Ureter (tissue), 1 donor: Measurements from ENCODE around the gene GRAP. TPM values are rescaled to one million over a fixed set of nuclear protein-coding genes. Genes with fewer than 3 reads are reported as not detected.

Experiments
- DNase-seq: peaks from one replicate; pipeline ENCODE4 v3.0.0-alpha.2; 2020; ENCODE audit warnings: low spot score
- total RNA-seq: library from RNA; stranded (reverse); gene quantifications from one replicate; pipeline ENCODE4 v1.2.4, GENCODE V29; 2023
- donor health status: DM: yes; HTN: yes; CAD: no.

The GRAP gene
- total RNA-seq, 1 donor from 2014 or later, result 3.6 TPM

DNA sequence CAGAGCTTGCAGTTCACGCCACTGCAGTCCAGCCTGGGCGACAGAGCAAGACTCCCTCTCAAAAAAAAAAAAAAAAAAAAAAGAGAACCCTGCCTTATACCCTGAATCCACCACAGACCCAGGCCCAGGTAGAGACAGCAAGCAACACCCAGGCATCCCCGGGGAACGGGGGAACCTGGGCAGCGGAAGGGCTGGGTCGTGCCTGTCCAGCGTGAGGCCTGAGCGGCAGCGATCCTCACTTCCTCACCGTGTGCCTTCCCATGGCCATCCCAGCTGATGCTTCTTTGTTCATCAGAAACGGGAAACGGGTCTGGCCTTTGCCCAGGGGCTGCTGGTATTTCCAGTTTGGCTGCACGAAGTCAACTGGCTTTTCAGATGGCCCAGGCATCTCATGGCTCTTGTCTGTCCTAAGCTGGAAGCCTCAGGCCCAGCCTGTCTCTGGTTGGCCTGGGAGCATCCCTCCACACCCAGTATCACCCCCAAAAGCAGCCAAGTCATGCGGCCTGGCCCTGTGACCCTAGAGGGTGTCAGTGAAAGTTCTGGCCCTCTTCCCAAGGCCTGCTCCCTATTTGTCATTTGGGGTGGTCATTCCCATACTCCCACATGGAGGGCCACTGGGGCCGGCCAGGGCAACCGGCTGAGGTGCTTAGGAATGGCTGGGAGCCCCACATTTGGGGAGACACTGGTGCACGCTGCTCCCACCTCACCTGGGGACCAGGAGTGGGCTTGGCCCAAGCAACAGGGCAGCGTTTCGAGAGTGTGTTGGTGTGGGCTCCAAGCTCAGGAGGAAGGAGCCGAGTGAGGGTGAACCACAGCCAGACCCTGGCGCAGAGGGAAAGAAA, 62.3 kb downstream of the GRAP start:
- DNase-seq, result no peak

DNA sequence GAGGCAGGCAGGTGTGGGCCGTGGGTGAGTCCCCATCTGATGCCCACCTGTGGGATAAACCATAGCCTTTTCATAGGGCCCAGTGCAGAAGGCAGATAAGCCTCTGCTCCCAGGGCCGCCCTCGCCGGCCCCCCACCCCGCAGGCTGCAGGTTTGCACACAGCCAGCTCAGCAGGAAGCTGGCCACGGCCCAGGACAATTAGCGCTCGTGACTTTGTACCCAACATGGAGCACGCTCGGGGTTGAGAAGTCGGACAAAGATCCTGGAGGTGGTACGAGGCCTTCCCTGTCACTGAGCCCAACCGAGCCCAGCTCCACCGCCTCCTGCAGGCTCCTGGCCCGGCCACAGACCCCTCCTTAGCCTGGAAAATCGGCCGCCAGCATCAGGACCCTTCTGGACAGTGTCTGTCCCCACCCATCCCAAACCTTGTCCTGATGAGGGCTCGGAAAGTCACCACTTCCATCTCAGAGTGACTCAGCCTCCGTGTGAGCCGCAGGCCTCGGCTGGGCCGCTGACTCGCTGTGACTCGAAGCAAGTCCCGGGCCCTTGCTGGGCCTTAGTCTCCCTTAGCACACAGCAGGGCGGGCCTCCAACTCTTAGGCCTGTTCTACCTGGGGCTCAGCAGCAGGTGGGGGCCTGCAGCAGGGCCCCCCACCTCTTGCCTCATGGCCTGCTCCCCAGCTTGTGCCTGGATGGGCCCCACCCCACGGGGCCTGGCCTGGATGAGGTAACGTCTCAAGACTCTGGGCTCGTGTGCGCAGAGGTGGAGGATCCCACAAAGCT, 64.9 kb downstream of the GRAP start:
- peak; percentile 67 for DNase-seq

DNA sequence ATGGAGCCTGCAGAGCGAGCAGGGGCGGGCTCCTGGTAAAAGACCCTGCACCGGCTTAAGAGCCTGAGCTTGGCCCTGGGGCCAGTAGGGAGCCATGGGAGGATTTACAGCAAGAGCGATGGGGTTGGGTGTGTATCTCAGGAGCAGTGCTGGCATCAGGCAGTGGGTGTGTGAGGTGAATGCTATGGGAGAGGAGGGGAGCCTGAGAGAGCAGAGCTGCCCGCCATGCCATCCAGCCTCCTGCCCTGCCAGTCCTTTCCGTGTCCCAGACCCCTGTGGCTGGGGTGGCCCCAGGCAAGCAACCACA, 65.5 kb downstream of the GRAP start:
- DNase-seq, result no peak

DNA sequence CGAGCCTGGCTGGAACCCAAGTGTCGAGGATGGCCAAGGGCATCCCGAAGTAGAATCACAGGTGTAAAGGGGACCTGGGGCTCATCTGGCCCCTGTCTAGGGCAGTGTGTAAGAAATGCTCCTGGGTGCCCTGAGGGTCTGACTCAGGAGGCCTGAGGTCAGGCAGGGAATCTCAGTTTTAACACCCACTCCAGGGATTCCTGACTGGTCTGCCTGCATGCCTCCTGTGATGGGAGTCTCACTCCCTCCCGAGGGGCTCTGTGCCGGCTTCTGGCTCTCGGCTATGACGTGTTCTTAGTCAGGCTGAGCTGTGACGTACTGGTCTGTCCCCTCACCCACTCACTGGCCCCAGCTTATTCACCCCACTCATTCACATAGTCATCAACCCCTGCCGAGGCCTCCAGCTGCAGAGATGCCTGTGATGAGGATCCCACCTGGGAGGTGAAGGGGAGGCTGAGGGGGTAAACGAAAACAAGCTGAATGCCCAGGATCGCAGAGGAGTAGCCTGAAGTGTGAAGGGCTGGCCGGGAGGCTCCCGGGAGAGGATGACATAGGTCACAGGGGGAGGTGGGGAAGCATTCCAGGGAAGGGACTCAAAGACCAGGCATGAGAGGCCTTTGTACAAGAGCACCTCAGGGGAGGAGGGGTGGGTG, 65.9 kb downstream of the GRAP start:
- DNase-seq, result no peak

DNA sequence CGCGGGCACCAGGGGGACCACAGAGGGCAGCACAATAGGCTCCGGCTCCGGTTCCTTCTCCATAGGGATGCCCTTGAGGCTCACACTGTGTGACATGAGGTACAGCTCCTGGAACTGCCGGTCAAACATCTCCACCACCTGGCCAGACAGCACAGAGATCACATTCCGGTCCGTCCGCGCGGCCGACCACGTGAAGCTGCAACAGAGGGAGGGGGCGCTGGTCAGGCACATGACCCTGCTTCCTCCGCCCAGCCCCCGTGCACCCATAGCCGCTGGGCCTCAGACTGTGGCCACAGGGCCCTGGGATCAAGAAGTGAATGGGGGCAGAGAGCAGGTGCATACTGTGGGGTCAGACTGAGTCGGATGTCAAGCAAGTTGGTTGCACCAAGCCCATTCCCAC, 68.1 kb downstream of the GRAP start:
- DNase-seq, result no peak

DNA sequence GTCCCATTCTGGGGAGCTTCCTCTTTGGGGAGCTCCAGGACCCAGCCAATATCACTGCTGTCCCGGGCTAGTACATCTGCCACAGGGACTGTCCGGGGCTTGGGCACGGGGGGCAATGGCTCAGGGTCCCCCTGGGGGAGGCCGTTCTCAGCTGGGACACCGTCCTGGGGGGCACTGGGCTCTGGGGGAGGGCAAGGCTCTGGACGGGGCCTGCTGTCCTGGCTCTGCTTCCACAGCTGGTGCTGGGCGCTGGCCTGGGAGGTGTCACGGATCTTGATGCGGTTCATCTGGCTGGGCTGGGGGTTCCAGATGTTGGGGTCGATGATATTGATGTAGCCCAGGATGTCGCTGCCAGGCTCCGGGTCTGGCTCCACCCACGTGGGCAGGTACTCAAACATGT, 68.7 kb downstream of the GRAP start:
- no peak for DNase-seq

DNA sequence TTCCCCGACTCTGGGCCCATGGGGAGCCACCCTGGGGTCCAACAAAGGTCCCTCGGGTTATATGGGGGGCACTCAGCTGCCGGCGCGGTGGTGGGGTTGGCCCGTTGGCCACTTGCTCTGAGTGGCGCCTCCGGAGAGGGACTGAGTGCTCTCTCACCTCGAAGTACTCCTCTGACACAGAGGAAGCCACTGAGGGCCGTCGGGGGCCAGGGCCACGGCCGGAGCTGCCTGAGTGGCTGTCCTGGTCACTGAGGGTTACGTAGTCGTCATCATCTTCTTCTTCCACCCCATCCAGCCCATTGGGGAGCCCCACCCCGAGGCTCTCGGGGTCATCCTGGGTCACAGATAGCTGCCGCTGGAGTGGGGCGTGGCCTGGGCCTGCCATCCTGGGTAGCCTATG, 69.1 kb downstream of the GRAP start:
- no peak for DNase-seq

DNA sequence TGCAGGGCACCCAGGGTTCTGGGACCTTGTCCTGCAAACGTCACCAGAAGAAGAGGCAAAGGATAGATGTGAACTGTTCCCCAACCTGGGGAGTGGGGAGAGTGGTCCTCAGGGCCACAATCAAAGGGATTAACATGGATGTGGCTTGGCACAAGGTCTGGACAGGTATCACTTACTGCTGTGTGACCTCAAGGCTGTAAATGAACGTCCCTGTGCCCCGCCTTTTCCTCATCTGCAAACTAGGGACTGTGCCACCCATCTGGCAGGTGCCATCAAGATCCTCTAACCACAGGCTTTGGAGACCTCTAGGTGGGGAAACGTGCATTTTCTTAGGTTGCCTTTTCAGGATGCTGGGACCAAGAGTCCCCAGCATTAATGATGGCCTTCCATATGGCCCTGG, 69.7 kb downstream of the GRAP start:
- no peak for DNase-seq

DNA sequence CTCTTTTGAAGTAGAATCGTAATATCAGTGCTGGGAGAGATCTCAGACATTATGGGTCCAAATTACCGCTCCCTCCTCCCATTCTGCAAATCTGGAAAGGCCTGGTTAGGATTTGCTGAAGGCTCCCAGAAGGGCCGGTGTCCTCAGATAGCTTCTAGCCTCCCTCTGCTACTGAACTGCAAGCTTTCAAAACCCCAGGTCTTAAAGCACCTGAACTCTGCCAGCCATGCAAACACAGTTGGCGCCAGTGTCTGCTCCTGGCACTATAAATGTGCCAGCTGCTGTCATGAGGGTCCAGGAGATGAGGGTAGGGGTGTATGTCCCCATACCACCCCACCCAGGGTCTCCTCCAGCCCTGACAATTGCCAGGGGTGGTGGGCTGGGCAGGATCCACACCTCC, 70.6 kb downstream of the GRAP start:
- DNase-seq, result no peak

DNA sequence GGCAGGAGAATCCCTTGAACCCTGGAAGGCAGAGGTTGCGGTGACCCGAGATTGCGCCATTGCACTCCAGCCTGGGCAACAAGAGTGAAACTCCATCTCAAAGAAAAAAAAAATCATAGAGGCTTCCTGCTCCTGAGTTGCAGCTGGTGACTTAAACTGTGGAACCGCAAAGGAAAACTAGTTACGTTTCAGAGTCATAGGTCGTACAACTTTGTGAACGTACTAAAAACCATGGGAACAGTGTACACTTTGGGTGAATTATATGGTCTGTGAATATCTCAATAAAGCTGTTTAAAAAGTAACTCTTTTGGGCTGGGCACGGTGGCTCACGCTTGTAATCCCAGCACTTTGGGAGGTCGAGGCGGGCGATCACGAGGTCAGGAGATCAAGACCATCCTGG, 71.2 kb downstream of the GRAP start:
- no peak for DNase-seq

DNA sequence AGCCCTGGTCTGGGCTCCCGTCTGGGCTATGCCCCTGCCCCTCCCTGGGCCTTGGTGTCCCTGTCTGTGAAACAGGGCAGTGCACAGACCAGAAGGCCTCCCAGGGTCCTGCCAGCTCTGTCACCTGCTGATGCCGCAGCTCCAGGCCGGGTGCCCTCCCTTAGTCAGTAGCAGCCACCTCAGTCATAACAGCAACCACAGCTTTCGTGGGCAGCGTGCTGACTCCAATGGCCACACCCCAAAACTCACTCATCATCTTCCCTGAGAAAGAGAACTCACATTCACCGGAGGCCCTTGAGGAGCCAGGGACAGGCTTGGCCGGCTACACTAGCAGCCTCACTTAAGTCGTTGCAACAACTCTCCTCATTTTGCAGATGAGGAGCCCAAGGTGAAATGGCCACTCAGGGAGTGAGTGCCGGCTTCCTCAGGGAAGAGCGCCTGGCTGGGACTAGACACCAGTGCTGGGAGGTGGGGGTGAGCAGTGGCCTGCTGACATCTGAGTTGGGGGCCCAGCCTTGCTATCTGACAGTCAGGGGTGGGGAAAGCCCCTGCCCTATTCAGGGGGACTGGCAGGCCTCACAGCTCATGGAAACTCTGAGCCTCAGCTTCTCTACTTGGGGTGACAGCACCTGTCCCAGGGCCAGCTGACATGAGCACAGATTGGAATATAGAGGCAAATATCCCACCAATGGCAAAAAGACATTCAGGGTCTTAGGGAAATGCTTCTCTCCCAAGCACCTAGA, 72.2 kb downstream of the GRAP start:
- no peak for DNase-seq

DNA sequence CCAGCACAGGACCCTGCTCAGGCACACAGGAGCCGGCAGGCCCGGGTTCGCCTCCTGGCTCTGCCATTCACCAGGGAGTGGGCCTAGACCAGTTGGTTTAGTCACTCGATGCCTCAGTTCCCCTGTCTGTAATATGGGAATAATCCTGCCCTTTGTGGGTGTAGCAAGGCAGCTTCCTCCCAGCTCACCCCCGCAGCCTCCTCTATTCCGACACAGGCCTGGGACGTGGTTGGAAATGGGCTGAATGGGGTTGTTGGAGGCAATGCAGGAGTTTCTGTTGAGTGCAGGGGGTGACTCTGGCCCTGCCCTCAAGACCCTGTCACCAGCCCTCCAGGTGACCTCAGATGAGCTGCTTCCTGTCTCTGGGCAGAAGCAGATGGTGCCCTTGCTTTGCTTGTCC, 75.0 kb downstream of the GRAP start:
- no peak for DNase-seq

Other genes with a start within 250 kb of the GRAP start
- gene PRPSAP2, start 188.8 kb downstream of the GRAP start, total RNA-seq, result 40.7 TPM
- gene SLC5A10, start 94.8 kb downstream of the GRAP start, total RNA-seq, result not detected
- 8.3 TPM for gene FAM83G, start 42.2 kb downstream of the GRAP start, total RNA-seq
- 2.3 TPM for gene GRAPL, start 80.6 kb upstream of the GRAP start, total RNA-seq
- 63.9 TPM for gene EPN2, start 190.4 kb upstream of the GRAP start, total RNA-seq